Measurements from ENCODE around the gene AURKB.
A peak's percentile ranks its signal among the peaks of the same experiment; 100 is the strongest.
"Not testable (repeated sequence)": the region's sequence is repeated elsewhere in the genome, so short reads cannot be mapped to it uniquely, and the experiment has no call there.

Gene AURKB

GRCh38 chr17:8224891-8225812, 14.8 kb upstream of the AURKB start:
- no peak for DNase-seq (ENCODE audit: low spot score)

GRCh38 chr17:8223356-8224126, 13.2 kb upstream of the AURKB start:
- peak; percentile 59 for DNase-seq (ENCODE audit: low spot score)

- peak; percentile 92 for DNase-seq (ENCODE audit: low spot score)
These were observed 12.4 kb upstream of the AURKB start for GRCh38 chr17:8222630-8223355.

- DNase-seq (ENCODE audit: low spot score): no peak
These were observed 11.9 kb upstream of the AURKB start for GRCh38 chr17:8222380-8222629.

- DNase-seq (ENCODE audit: low spot score): peak; percentile 92
These were observed 11.4 kb upstream of the AURKB start for GRCh38 chr17:8221663-8222379.

- peak; percentile 95 for DNase-seq (ENCODE audit: low spot score)
These were observed 10.6 kb upstream of the AURKB start for GRCh38 chr17:8220783-8221662.

GRCh38 chr17:8214000-8214399, 3.6 kb upstream of the AURKB start:
- DNase-seq (ENCODE audit: low spot score): not testable (repeated sequence)

GRCh38 chr17:8212312-8213180, 2.2 kb upstream of the AURKB start:
- DNase-seq (ENCODE audit: low spot score): no peak

- DNase-seq (ENCODE audit: low spot score): no peak
These were observed 535 bp upstream of the AURKB start for GRCh38 chr17:8210761-8211458.

- no peak for DNase-seq (ENCODE audit: low spot score)
These were observed 3.8 kb downstream of the AURKB start for GRCh38 chr17:8206536-8206935.

GRCh38 chr17:8204761-8205555, 5.4 kb downstream of the AURKB start:
- no peak for DNase-seq (ENCODE audit: low spot score)

- DNase-seq (ENCODE audit: low spot score): peak; percentile 89
These were observed 18.1 kb downstream of the AURKB start for GRCh38 chr17:8192070-8192815.

GRCh38 chr17:8190506-8190905, 19.9 kb downstream of the AURKB start:
- no peak for DNase-seq (ENCODE audit: low spot score)

GRCh38 chr17:8189711-8190477, 20.5 kb downstream of the AURKB start, which contains the start of gene BORCS6:
BORCS6 (minus strand) TSS chr17:8190180; CDS start chr17:8190140, 40 bp downstream.
- DNase-seq (ENCODE audit: low spot score): peak; percentile 99

GRCh38 chr17:8189041-8189710, 21.2 kb downstream of the AURKB start:
- DNase-seq (ENCODE audit: low spot score): no peak

- no peak for DNase-seq (ENCODE audit: low spot score)
These were observed 22.0 kb downstream of the AURKB start for GRCh38 chr17:8188263-8188839.
